Progenitor cell of endocrine pancreas (in vitro differentiated cells): ENCODE results near the gene BMF. TPM values are rescaled to one million over a fixed set of nuclear protein-coding genes. Genes with fewer than 3 reads are reported as not detected.

Experiments used
- DNase-seq: peaks from one replicate; pipeline ENCODE4 v3.0.0; 2021; ENCODE audit warnings: low spot score; ENCODE audit not compliant: unreplicated experiment
- H3K27ac Mint-ChIP-seq: 2 replicates; pipeline ENCODE4 v1.8.0; 2021; ENCODE audit warnings: mild to moderate bottlenecking, moderate library complexity, mixed read lengths
- H3K27me3 Mint-ChIP-seq: 2 replicates; pipeline ENCODE4 v1.8.0; 2021; ENCODE audit warnings: mixed read lengths
- H3K36me3 Mint-ChIP-seq: 2 replicates; pipeline ENCODE4 v1.8.0; 2022; ENCODE audit warnings: mixed read lengths; ENCODE audit not compliant: insufficient read depth
- H3K4me1 Mint-ChIP-seq: 2 replicates; pipeline ENCODE4 v1.8.0; 2021; ENCODE audit warnings: low read depth, mixed read lengths
- H3K4me3 Mint-ChIP-seq: 2 replicates; pipeline ENCODE4 v1.8.0; 2021; ENCODE audit warnings: low read depth, mild to moderate bottlenecking, moderate library complexity, mixed read lengths
- H3K9me3 Mint-ChIP-seq: 2 replicates; pipeline ENCODE4 v1.8.0; 2021; ENCODE audit warnings: low read depth, mixed read lengths
- CTCF ChIP-seq: fragments of 200-600 bp; sonication (generic); IDR thresholded peaks from one replicate; pipeline ENCODE4 v1.5.0; 2021; ENCODE audit warnings: antibody characterized with exemption, mild to moderate bottlenecking; ENCODE audit not compliant: unreplicated experiment
- total RNA-seq: library from RNA; stranded (reverse); gene quantifications from 2 replicates; pipeline ENCODE4 v1.2.1, GENCODE V29; 2021

The BMF gene
- total RNA-seq, 1 donor from 2014 or later = 128 TPM

- DNase-seq = no peak
- Mint-ChIP-seq H3K4me3 (no peak overlapping the region), H3K36me3 (no peaks in the 10 kb centered on the region), H3K27ac (no peak overlapping the region), H3K4me1 (peaks cover 2% of the 10 kb centered on the region), H3K27me3 (no peaks in the 10 kb centered on the region), H3K9me3 (no peaks in the 10 kb centered on the region)
- TF ChIP-seq CTCF = no peak
These were observed 48.9 kb downstream of the BMF start for GRCh38 chr15:40059821-40060220.

GRCh38 chr15:40058476-40059140 is 50.1 kb downstream of the BMF start:
- no peak overlapping the region for H3K4me3 Mint-ChIP-seq
- TF ChIP-seq CTCF = no peak
- H3K4me1 Mint-ChIP-seq = peaks cover 4% of the 10 kb centered on the region
- H3K27me3 Mint-ChIP-seq = no peaks in the 10 kb centered on the region
- H3K36me3 Mint-ChIP-seq = no peaks in the 10 kb centered on the region
- no peak for DNase-seq
- H3K27ac Mint-ChIP-seq = no peak overlapping the region
- H3K9me3 Mint-ChIP-seq = no peaks in the 10 kb centered on the region

- no peak for TF ChIP-seq CTCF
- no peaks in the 10 kb centered on the region for H3K36me3 Mint-ChIP-seq
- H3K4me1 Mint-ChIP-seq = peaks cover 4% of the 10 kb centered on the region
- H3K27me3 Mint-ChIP-seq = no peaks in the 10 kb centered on the region
- H3K9me3 Mint-ChIP-seq = no peaks in the 10 kb centered on the region
- DNase-seq = no peak
- H3K4me3 Mint-ChIP-seq = no peak overlapping the region
- no peak overlapping the region for H3K27ac Mint-ChIP-seq
These were observed 52.9 kb downstream of the BMF start for GRCh38 chr15:40055576-40056293.

GRCh38 chr15:40054855-40055575 is 53.7 kb downstream of the BMF start:
- peak overlapping the region; percentile 64 for H3K27ac Mint-ChIP-seq
- peaks cover 4% of the 10 kb centered on the region for H3K4me1 Mint-ChIP-seq
- H3K36me3 Mint-ChIP-seq = no peaks in the 10 kb centered on the region
- H3K4me3 Mint-ChIP-seq = no peak overlapping the region
- TF ChIP-seq CTCF = no peak
- no peak for DNase-seq
- no peaks in the 10 kb centered on the region for H3K9me3 Mint-ChIP-seq
- no peaks in the 10 kb centered on the region for H3K27me3 Mint-ChIP-seq

- Mint-ChIP-seq H3K27ac (no peak overlapping the region), H3K9me3 (no peaks in the 10 kb centered on the region), H3K4me1 (peaks cover 4% of the 10 kb centered on the region), H3K27me3 (no peaks in the 10 kb centered on the region), H3K4me3 (no peak overlapping the region), H3K36me3 (no peaks in the 10 kb centered on the region)
- no peak for TF ChIP-seq CTCF
- DNase-seq = no peak
These were observed 54.1 kb downstream of the BMF start for GRCh38 chr15:40054605-40054854.
